GM20000 (cell line): ENCODE data around the gene AQP11.
A peak's percentile ranks its signal among the peaks of the same experiment; 100 is the strongest.

Experiments
- DNase-seq: peaks from one replicate; pipeline ENCODE4 v3.0.0; 2012; ENCODE audit warnings: low spot score
- TF ChIP-seq, protein P1 (sequence below): IDR thresholded peaks from 2 replicates; pipeline ENCODE4 v1.5.1; 2012; ENCODE audit warnings: mild to moderate bottlenecking, control low read depth; ENCODE audit errors: extremely low read depth, missing control alignments

The AQP11 gene

DNA sequence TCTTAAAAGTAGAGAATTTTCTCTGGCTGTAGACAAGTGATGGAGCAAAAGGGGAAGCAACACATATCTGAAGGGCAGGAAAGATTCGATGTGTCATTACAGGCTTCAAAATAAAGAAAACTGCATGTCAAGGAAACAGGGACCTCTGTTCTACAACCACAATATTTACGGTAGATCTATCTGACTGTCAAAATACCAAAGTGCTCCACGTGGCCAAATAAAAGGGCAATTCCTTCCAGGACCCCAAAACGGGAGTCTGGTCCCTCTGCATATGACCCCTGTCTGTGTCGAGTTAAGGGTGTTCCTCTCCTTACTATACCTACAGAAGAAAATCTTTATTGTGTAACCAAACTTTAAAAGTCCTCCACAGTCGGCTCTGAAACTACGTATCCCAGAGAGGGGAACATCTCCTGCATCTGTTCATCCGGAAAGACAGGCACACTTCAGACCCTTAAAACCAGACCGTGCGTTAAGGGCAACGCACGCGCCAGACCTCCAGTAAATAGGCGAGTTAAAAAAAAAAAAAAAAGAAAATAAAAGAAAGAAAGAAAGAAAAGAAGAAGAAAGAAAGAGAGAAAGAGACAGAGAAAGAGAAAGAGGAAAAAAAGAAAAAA, 47.1 kb downstream of the AQP11 start:
- TF ChIP-seq, protein P1, sequence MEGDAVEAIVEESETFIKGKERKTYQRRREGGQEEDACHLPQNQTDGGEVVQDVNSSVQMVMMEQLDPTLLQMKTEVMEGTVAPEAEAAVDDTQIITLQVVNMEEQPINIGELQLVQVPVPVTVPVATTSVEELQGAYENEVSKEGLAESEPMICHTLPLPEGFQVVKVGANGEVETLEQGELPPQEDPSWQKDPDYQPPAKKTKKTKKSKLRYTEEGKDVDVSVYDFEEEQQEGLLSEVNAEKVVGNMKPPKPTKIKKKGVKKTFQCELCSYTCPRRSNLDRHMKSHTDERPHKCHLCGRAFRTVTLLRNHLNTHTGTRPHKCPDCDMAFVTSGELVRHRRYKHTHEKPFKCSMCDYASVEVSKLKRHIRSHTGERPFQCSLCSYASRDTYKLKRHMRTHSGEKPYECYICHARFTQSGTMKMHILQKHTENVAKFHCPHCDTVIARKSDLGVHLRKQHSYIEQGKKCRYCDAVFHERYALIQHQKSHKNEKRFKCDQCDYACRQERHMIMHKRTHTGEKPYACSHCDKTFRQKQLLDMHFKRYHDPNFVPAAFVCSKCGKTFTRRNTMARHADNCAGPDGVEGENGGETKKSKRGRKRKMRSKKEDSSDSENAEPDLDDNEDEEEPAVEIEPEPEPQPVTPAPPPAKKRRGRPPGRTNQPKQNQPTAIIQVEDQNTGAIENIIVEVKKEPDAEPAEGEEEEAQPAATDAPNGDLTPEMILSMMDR: no peak
- no peak for DNase-seq

DNA sequence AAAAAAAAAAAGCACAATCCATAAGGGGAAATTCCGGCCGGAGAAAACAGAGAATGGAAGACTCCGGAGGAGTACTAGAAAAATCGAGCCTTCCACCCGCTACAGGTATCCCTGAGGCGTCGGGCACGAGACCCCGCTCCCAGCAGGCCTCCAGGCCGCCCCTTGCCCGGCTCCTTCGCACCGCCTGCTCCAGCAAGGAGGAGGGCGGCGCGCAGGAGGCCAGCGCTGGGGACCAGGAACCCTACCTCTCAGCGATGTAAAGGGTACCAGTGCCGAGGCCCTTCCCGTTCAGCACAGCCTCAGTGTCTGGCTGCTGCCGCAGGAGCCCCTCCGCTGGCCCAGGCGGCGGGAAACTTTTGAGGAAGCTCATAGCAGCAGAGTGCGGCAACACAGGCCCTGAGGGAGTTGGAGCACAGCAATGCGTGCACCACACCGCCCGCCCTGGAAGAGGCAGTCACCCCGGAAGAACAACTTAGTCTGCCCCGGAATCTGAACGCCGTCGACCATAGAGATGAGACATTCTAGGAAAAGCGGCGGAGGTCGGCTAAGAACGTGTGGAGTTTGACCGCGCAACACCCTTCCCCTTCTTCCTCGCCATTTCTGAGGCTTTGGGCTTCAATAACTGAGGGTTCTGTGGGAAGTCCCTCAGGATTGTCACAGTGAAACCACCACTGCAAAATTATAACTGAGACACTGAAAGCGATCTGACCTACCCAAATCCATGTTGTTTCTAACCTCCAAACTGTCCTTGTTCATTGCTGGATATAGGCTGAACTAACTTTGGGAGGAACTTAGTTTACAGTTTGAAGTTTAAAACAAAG, 47.8 kb downstream of the AQP11 start, which contains the start of gene CLNS1A:
TSS of gene CLNS1A (minus strand) at position 450 of the 821 bp plus-strand sequence. CDS start at position 370, 80 bp downstream.
- TF ChIP-seq, protein P1: no peak
- peak; percentile 82 for DNase-seq

DNA sequence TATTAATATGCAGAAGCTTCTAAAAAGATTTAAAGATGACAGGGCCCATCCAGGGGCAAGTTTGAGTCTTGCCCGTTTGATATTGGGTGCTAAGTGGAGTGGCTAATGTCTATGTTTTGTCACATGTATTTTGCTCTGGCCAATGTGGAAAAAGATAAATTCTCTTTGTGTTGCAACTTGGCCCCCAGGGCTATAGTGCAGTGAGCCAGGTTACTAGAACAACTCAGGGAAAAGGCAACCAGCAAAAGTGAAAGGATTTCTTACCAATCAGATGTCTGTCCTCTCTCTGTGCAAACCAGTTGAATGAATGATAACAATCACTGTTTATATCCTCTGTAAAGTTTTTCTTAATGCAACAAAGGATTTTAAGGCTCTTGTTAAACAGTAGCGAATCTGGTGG, 52.5 kb downstream of the AQP11 start:
- TF ChIP-seq, protein P1: no peak
- DNase-seq: no peak

DNA sequence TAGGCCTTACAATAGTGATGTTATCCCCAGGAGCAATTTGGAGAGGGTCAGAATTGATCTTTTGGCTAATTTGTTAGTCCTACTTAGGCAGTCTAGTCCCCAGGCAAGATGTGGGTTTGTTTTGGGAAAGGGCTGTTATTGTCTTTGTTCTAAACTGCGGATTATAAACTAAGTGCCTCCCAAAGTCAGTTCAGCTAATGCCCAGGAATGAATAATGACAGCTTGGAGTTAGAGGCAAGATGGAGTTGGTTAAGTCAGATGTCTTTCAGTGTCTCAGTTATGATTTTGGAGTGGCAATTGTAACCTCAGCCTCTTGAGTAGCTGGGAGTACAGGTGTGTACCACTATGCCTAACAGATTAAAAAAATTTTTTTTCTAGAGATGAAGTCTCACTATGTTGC, 55.1 kb downstream of the AQP11 start:
- TF ChIP-seq, protein P1: no peak

DNA sequence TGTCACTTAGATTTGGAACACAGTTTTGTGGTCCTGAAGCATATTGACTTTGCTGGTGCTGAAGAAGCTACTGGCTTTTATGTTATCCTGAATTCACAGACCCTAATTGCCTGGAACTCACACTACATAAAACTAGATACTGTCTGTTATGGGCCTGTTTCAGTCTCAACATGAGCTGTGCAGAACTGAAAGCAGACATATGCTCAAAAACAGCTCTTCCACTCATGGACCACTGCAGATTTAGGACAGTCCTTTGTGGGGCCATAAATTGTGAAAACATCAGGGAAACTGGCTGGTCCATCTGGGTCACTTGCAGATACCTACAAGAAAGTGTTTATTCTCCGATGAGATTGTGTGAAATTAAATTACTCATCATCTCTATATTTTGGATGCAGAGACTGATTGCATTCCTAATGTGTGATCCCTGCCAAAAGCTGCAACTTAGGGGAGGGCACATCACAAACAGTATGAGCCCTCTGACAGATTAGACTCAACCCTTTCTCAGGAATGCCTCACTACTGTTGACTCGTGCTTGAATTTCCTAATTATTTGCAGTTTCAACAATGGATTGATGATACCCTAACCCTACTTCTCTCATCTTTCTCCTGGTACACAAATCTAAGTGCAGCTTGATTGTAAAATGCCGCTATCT, 58.0 kb downstream of the AQP11 start:
- no peak for DNase-seq
- TF ChIP-seq, protein P1: no peak

More for the DNA sequence above, 55.1 kb downstream of the AQP11 start:
- DNase-seq: no peak

DNA sequence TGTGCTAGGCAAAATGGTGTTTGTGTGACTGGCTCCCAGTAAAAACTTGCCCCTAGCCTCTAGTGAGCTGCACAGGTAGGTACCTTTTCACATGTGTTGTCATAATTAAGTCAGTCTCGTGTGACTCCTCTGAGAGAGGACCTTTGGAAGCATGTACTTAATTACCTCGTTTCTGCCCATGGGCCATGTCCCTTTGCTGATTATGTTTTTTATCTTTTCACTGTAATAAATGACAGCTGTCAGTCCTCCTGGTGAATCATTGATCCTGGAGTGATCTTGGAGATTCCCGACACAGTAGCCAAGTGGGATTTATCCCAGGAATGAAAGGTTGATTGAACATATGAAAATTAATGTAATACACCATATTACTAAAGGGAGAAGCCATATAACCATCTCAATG, 60.4 kb downstream of the AQP11 start:
- TF ChIP-seq, protein P1: no peak
- DNase-seq: no peak
